GM21367 (cell line): ENCODE measurements around the gene SLC6A6.
"Not testable (repeated sequence)": the region's sequence is repeated elsewhere in the genome, so short reads cannot be mapped to it uniquely, and the experiment has no call there.

Experiments
- ATAC-seq: cut with Tn5 transposase; IDR thresholded peaks from one replicate; pipeline ENCODE4 v1.9.1; 2021; ENCODE audit not compliant: unreplicated experiment

SLC6A6 gene

DNA sequence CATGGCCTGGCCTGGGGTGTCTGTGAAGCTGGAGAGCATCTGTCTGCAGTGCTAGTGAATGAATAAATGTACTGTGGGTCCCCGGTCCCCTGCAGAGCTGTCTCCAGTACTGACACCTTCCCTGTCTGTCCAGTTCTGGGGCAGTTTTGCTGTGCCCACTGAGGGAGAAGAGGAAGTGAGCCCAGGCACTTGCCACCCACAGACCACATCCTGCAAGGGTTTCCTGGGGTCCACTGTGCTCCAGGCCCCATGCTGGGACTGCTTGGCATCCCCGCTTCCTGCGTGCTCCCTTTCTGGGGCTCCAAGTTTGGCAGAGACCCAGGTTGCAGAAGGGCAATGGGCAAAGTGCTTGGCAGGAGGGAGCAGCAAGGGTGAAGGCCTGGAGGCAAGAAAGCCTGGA is 4.9 kb upstream of the SLC6A6 start:
- ATAC-seq = no peak

GRCh38 chr3:14397940-14398796 is 4.2 kb upstream of the SLC6A6 start:
- ATAC-seq = no peak

- ATAC-seq = no peak
These were observed 3.7 kb upstream of the SLC6A6 start for GRCh38 chr3:14398797-14399106.

GRCh38 chr3:14401692-14402303 is 608 bp upstream of the SLC6A6 start:
- peak; percentile 5 for ATAC-seq

- ATAC-seq = no peak
These were observed 1.3 kb downstream of the SLC6A6 start for GRCh38 chr3:14403619-14404155.

- no peak for ATAC-seq
These were observed 1.8 kb downstream of the SLC6A6 start for GRCh38 chr3:14404186-14404585.

GRCh38 chr3:14404631-14405359 is 2.4 kb downstream of the SLC6A6 start:
- ATAC-seq = no peak

GRCh38 chr3:14405360-14406238 is 3.2 kb downstream of the SLC6A6 start:
- ATAC-seq = no peak

GRCh38 chr3:14406336-14406735 is 3.9 kb downstream of the SLC6A6 start:
- ATAC-seq = no peak

- ATAC-seq = no peak
These were observed 4.4 kb downstream of the SLC6A6 start for GRCh38 chr3:14406766-14407165.

DNA sequence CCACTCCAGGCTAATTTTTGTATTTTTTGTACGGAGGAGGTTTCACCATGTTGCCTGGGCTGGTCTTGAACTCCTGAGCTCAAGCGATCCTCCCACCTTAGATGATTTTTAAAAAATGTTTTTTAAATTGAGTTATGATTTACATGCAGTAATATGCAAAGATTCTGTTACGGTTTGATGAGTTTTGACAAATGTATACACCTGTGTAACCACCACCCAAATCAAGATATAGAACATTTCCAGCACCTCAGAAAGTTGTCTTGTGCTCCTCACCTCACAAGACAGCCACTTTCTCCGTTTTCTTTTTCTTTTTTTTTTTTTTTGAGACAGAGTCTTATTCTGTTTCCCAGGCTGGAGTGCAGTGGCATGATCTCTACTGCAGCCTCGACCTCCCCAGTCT is 4.8 kb downstream of the SLC6A6 start:
- ATAC-seq = no peak

DNA sequence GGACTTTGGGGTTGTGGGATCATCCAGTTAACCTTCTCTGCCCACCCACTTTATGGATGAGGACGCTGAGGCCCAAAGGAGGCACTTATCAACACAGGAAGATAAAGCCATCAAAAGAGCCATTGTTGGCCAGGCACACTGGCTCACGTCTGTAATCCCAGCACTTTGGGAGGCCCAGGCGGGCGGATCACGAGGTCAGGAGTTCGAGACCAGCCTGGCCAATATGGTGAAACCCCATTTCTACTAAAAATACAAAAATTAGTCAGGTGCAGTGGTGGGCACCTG is 7.3 kb downstream of the SLC6A6 start:
- not testable (repeated sequence) for ATAC-seq

DNA sequence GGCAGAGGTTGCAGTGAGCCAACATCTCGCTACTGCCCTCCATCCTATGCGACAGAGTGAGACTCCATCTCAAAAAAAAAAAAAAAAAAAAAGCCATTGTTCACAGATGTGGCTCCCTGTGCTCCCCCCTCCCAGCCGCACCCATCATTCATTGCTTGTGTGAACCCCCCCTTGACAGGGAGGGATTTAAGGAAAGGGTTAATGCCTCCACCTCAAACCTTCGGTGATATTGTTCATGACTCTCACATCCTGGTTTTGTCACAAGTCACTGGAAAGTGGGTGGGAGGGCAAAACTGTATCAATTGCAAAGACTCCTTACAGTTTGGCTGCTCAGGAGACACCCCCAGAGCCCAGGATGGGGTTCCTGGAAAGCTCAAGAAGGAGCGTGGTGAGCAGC is 7.7 kb downstream of the SLC6A6 start:
- ATAC-seq = no peak

DNA sequence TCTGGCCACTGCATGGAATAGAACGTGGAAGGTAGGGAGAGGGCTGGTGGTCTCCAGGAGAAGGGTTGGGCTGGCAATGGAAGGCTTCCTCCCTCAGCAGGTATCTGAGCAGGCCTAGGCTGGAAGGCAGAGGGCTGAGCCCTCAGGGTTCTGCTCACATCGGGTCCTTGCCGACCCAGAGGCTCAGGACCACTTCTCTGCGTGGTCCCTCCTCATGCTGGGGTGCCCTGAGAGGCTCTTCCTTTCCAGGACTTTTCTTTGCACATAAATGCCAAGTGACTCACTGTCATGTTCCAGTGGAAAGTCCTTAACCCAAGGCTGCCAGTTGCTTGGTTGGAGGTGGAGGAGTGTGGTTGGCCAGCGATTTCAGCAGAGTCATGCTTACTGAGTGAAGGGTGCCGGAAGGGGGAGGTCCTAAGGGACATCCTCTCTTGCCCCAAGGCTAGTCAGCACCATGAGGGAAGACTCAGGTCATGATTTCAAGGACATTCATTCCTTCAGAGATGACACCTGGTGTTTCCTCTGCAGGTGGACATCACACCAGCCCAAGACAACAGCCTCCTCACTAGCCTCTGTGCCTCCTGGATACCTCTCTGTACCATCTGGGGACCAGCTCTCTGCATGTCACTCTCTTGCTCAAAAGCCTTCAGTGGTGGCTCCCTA is 8.2 kb downstream of the SLC6A6 start:
- ATAC-seq = peak; percentile 67

DNA sequence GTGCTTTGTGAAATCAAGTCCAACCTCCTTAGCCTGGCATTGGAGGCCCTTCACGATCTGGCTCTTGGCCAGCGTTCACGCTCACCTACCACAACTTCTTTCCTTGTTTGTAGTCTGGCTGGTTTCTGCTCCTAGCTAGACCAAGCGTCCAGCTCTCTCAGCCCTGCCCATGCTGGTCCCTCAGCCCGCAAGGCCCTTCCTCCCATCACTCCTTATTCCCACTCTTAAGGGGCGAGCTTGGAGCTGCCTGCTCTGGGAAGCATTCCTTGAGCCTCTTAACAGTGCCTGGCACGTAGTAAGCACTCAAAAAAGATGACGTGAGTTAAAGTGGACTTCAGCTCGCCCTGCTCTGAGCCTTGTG is 8.7 kb downstream of the SLC6A6 start:
- ATAC-seq = no peak

GRCh38 chr3:14411988-14412387 is 9.6 kb downstream of the SLC6A6 start:
- no peak for ATAC-seq

DNA sequence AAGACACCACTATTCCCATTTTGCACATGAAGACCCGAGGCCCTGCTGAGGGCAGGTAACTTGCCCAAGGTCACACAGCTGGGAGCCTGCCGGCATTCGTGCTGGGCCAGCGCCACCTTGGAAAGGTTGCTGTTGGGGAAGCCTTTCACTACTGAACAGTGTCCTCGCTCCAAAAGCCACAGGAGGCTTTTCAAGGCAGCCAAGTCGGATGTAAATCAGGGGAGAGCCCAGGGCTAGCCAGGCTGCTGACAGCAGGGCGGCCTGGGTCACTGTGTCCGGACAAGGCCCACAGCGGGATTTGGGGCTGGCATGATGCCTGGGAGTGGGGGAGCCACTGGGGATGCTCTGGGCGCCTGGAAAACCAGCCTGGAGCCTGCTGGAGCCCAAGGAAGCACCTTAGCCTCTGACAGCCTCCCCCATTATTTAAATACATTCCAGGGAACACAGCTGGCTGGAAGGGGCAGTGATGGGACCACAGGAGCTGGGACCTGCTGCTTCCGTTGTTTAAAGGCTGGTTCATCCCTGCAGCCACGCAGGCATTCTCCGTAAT is 10.5 kb downstream of the SLC6A6 start:
- no peak for ATAC-seq

GRCh38 chr3:14413381-14414071 is 11.1 kb downstream of the SLC6A6 start:
- no peak for ATAC-seq

DNA sequence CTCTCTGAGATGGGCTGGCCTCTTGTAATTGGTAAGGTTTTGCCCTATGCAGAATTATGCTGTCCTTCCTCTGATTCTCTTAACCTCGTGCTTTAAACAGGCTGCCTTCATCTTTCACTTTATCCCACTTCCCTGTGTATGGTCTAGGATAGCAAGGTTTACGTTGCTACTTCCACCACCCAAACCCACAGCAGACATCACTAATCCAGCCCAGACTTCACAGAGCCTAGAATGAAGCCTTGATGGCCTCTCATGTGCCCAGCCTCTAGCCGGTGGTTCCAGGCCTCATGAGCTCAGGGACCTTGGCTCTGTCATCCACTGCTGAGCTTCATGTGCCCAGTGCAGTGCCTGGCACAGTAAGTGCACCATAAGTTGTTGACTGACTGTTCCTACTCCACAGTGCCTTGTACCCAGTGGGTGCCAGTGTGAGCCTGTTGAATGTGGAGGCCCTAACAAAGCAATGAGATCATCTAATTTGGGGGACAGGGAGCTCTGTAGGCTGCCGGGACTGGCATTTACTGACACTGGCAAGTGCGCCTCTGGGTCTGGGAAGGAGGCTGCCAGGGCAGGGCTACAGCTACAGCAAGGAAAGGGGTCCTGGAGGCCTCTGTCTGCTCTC is 12.5 kb downstream of the SLC6A6 start:
- ATAC-seq = no peak
